HG02588 (cell line): ENCODE measurements around the gene GPR25.
"Not testable (repeated sequence)": the region's sequence is repeated elsewhere in the genome, so short reads cannot be mapped to it uniquely, and the experiment has no call there.

Experiments used
- ATAC-seq: cut with Tn5 transposase; IDR thresholded peaks from one replicate; pipeline ENCODE4 v1.9.1; 2021; ENCODE audit warnings: mild to moderate bottlenecking, moderate library complexity; ENCODE audit not compliant: unreplicated experiment

The GPR25 gene

GRCh38 chr1:200911361-200911760 is 38.6 kb downstream of the GPR25 start:
- no peak for ATAC-seq

GRCh38 chr1:200911936-200912335 is 39.2 kb downstream of the GPR25 start:
- ATAC-seq = not testable (repeated sequence)

- ATAC-seq = no peak
These were observed 40.1 kb downstream of the GPR25 start for GRCh38 chr1:200912737-200913407.

- ATAC-seq = no peak
These were observed 43.4 kb downstream of the GPR25 start for GRCh38 chr1:200916152-200916551.

- no peak for ATAC-seq
These were observed 43.9 kb downstream of the GPR25 start for GRCh38 chr1:200916681-200917080.

- ATAC-seq = no peak
These were observed 44.6 kb downstream of the GPR25 start for GRCh38 chr1:200917291-200917817.

GRCh38 chr1:200918006-200918405 is 45.2 kb downstream of the GPR25 start:
- no peak for ATAC-seq

GRCh38 chr1:200919386-200919785 is 46.6 kb downstream of the GPR25 start:
- ATAC-seq = no peak

GRCh38 chr1:200921571-200922110 is 48.9 kb downstream of the GPR25 start:
- ATAC-seq = no peak

GRCh38 chr1:200922406-200922805 is 49.6 kb downstream of the GPR25 start:
- no peak for ATAC-seq

GRCh38 chr1:200923601-200924000 is 50.8 kb downstream of the GPR25 start:
- ATAC-seq = no peak
